ENCODE measurements around the gene ZNF488.

Gene ZNF488

DNA sequence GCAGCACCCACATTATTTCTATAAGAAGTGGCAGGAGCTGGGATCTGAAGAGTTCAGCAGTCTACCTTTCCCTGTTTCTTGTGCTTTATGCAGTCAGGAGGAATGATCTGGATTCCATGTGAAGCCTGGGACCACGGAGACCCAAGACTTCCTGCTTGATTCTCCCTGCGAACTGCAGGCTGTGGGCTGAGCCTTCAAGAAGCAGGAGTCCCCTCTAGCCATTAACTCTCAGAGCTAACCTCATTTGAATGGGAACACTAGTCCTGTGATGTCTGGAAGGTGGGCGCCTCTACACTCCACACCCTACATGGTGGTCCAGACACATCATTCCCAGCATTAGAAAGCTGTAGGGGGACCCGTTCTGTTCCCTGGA lies 36.8 kb downstream of the ZNF488 start:
- no peak for DNase-seq

DNA sequence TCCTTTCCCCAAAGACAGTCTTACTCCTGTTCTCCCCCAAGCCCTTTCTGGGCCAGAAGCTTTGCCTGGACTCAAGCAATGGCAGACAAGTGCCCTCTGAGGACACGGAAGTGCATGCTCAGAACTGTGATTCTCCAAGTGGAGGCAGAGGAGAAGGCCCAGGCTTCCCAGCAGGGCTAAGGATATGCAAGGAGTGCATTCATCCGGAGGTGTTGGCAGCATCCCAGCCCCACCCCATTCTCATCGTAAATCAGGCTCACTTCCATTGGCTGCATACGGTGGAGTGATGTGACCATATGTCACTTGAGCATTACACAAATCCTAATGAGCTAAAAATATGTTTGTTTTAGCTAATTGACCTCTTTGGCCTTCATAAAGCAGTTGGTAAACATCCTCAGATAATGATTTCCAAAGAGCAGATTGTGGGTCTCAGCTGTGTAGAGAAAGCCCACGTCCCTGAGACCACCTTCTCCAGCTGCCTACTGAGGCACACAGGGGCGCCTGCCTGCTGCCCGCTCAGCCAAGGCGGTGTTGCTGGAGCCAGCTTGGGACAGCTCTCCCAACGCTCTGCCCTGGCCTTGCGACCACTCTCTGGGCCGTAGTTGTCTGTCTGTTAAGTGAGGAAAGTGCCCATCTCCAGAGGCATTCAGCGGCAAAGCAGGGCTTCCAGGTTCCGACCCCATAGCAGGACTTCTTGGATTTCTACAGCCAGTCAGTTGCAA lies 37.4 kb downstream of the ZNF488 start:
- DNase-seq: no peak

- DNase-seq: no peak
These were observed 38.9 kb downstream of the ZNF488 start for GRCh38 chr10:47344996-47345870.

- peak; percentile 67 for DNase-seq
These were observed 43.4 kb downstream of the ZNF488 start for GRCh38 chr10:47340608-47341170.

GRCh38 chr10:47339759-47340607 lies 44.1 kb downstream of the ZNF488 start:
- no peak for DNase-seq

- DNase-seq: no peak
These were observed 44.8 kb downstream of the ZNF488 start for GRCh38 chr10:47339186-47339735.

GRCh38 chr10:47337310-47337709 lies 46.8 kb downstream of the ZNF488 start:
- DNase-seq: no peak

GRCh38 chr10:47336387-47337134 lies 47.5 kb downstream of the ZNF488 start:
- DNase-seq: no peak

- no peak for DNase-seq
These were observed 48.2 kb downstream of the ZNF488 start for GRCh38 chr10:47335906-47336305.

GRCh38 chr10:47334466-47335295 lies 49.4 kb downstream of the ZNF488 start:
- DNase-seq: no peak

- no peak for DNase-seq
These were observed 50.6 kb downstream of the ZNF488 start for GRCh38 chr10:47333532-47333931.

DNA sequence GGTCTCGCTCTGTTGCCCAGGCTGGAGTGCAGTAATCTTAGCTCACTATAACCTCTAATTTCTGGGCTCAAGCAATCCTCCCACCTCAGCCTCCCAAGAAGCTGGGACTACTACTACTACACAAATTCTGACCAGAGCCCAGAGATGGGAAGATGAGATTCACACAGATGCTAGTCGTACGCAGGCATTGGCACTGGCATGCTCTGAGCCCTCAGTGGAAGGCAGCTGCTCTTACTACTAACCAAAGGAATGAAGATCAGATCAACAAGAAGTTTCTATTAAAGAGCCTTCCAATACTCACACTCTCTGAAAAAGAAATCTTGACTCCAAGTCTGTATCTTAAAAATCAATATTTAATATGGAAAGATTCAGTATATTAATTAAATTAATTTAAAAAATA lies 51.1 kb downstream of the ZNF488 start:
- no peak for DNase-seq

DNA sequence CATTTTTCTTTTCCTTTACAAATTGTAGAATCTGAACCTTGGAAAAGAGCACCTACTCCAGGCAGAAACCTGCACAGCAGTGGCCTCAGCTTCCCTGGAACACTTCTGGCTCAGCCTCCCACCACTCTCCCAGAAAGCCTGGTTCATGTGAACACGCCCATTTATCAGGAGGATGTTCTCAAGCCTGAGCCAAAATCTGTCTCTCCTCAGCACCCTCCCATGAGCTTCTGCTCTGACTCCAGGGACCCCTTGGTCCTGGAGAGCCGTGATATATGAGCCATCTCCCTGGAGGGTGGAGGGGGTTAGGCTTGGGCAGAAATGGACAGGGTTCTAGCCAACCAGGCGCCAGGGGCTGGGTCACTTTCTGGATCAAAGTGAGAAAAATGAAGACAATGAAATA lies 51.7 kb downstream of the ZNF488 start:
- no peak for DNase-seq

DNA sequence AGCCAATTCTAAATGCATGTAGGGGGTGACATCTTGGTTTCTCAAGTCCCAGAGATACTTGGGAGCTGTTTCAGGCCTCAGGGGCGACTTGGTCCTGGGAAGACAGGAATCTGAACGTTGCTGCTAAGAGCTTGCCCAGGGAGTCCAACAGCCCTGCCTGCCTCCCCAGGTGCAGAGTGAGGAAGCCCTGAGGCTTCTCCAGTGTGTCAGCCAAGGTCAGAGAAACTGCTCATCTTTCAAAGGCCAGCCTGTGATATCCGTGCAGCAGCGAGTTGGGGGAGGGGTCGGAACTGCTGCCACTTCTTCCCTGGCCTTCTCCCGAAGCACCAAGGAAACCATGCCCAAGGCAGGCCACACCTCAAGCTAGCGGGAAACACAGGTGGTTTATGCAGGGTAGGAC lies 52.1 kb downstream of the ZNF488 start:
- DNase-seq: no peak

GRCh38 chr10:47331491-47331890 lies 52.6 kb downstream of the ZNF488 start:
- no peak for DNase-seq

- no peak for DNase-seq
These were observed 53.3 kb downstream of the ZNF488 start for GRCh38 chr10:47330804-47331203.

DNA sequence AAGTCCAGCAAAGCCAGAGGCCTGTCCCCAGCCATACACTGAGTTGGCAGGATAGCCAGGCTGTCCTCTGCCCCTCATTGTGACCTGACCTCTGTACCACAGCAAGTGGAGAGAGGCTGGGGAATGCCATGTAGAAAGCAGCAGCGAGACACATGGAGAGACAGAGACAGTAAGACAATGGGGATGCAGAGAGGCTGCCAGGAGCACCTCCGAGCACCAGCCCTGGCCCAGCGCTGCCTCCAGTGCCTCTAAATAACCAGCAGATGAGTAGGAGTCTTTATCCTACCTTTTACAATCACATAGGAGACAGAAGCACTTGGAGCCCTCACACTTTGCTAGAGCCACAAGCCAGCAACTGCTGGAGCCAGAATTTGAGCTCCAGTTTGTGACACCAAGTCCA lies 53.7 kb downstream of the ZNF488 start:
- DNase-seq: no peak

DNA sequence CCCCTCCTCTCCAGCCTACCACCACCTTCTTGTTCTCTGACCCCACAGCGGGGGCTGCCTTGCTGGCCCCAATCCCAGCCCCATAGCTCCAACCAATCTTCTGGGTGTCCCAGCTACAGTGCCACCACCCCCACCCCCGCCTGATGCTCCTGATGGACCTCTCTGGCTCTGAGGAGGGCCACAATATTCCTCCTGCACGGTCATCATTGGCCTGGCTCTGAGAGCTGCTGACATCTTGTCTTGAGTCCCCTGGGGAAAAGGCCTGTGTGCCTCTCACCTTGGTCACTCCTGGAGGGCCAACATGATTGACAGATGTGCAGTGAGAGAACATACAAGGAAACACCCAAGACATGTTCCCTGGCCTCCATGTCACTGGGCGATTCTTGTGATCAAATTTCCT lies 54.2 kb downstream of the ZNF488 start:
- no peak for DNase-seq

DNA sequence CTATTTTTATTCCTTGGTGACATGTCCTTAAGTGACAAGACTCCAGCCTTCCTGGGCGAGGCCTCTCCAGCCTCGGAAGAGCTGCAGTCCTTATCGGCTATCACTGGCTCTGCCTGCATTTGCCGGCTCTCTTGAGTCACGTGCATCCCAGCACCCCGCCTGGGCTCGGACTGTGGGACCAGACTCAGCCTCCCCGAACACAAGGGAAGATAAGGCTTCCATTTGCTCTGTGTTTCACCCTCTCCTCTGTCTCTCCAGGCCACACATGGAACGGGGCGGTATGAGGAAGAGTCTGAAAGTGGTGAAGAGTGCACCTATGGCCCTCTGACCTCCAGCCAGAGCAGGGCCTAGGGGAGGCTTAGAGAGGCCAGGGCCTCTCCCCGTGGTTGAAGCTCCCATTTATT lies 57.2 kb downstream of the ZNF488 start:
- DNase-seq: no peak

DNA sequence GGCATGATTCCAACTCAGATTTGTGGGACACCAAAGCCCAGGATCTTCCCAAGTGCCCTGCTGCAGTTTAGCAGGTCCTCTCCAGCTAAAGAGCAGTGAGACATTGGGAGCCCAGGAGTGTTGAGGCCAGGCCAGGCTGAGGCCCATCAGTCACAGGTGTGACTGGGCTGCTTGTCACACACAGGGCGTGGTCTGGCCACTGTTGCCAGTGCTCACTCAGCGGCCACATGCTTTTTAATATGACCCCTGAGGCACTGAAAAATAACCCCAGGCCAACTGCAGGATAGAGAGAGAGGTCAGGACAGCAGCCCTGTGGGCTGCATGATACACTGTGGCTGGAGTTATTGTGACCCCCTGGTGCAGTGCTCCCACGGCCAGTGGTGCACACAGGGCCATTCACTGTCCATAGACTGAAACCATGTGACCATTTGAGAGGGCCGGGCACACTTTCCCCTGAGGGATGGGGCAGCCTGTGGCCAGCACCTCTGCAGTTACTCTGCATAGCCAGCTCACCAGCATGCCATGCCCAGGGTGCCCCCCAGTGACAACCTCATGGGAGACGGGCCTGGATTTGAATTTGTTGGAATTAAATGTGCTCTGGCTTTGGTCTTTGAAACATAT lies 57.7 kb downstream of the ZNF488 start:
- DNase-seq: no peak
